Measurements from ENCODE around the gene ZEB2. TPM values are rescaled to one million over a fixed set of nuclear protein-coding genes. Genes with fewer than 3 reads are reported as not detected.

Gene ZEB2
- total RNA-seq, 1 donor from 2014 or later = 95.4 TPM

- H3K4me1 Mint-ChIP-seq (ENCODE audit: low read depth) = peaks cover 37% of the 10 kb centered on the region
- peaks cover 43% of the 10 kb centered on the region for H3K36me3 Mint-ChIP-seq (ENCODE audit: low read depth)
- no peak for TF ChIP-seq CTCF (IDR thresholded peaks at IDR 0.05)
- no peak overlapping the region for H3K4me3 Mint-ChIP-seq (ENCODE audit: unreplicated experiment)
- H3K9me3 Mint-ChIP-seq (ENCODE audit: low read depth) = no peaks in the 10 kb centered on the region
- H3K27me3 Mint-ChIP-seq (ENCODE audit: low read depth) = no peaks in the 10 kb centered on the region
- DNase-seq (ENCODE audit: low spot score) = no peak
- H3K27ac Mint-ChIP-seq (ENCODE audit: unreplicated experiment) = no peak overlapping the region
Observed at GRCh38 chr2:144402251-144402650, 117.7 kb downstream of the ZEB2 start.

GRCh38 chr2:144401036-144401435 is 118.9 kb downstream of the ZEB2 start:
- no peak overlapping the region for H3K4me3 Mint-ChIP-seq (ENCODE audit: unreplicated experiment)
- no peaks in the 10 kb centered on the region for H3K9me3 Mint-ChIP-seq (ENCODE audit: low read depth)
- DNase-seq (ENCODE audit: low spot score) = no peak
- H3K36me3 Mint-ChIP-seq (ENCODE audit: low read depth) = peaks cover 42% of the 10 kb centered on the region
- H3K4me1 Mint-ChIP-seq (ENCODE audit: low read depth) = peaks cover 31% of the 10 kb centered on the region
- H3K27ac Mint-ChIP-seq (ENCODE audit: unreplicated experiment) = no peak overlapping the region
- H3K27me3 Mint-ChIP-seq (ENCODE audit: low read depth) = no peaks in the 10 kb centered on the region
- TF ChIP-seq CTCF (IDR thresholded peaks at IDR 0.05) = no peak

- no peak overlapping the region for H3K4me3 Mint-ChIP-seq (ENCODE audit: unreplicated experiment)
Observed at GRCh38 chr2:144396318-144396717, 123.6 kb downstream of the ZEB2 start.

GRCh38 chr2:144390424-144391020 is 129.4 kb downstream of the ZEB2 start:
- no peak for DNase-seq (ENCODE audit: low spot score)
- no peak for TF ChIP-seq CTCF (IDR thresholded peaks at IDR 0.05)
- H3K36me3 Mint-ChIP-seq (ENCODE audit: low read depth) = peaks cover 18% of the 10 kb centered on the region
- no peaks in the 10 kb centered on the region for H3K27me3 Mint-ChIP-seq (ENCODE audit: low read depth)
- no peaks in the 10 kb centered on the region for H3K9me3 Mint-ChIP-seq (ENCODE audit: low read depth)
- H3K4me3 Mint-ChIP-seq (ENCODE audit: unreplicated experiment) = no peak overlapping the region
- no peak overlapping the region for H3K27ac Mint-ChIP-seq (ENCODE audit: unreplicated experiment)
- H3K4me1 Mint-ChIP-seq (ENCODE audit: low read depth) = no peaks in the 10 kb centered on the region

More at GRCh38 chr2:144396318-144396717, 123.6 kb downstream of the ZEB2 start:
- no peak overlapping the region for H3K27ac Mint-ChIP-seq (ENCODE audit: unreplicated experiment)
- H3K4me1 Mint-ChIP-seq (ENCODE audit: low read depth) = no peaks in the 10 kb centered on the region
- DNase-seq (ENCODE audit: low spot score) = no peak
- H3K36me3 Mint-ChIP-seq (ENCODE audit: low read depth) = peaks cover 49% of the 10 kb centered on the region
- no peak for TF ChIP-seq CTCF (IDR thresholded peaks at IDR 0.05)
- H3K9me3 Mint-ChIP-seq (ENCODE audit: low read depth) = no peaks in the 10 kb centered on the region
- H3K27me3 Mint-ChIP-seq (ENCODE audit: low read depth) = no peaks in the 10 kb centered on the region

GRCh38 chr2:144389930-144390311 is 130.0 kb downstream of the ZEB2 start:
- H3K4me1 Mint-ChIP-seq (ENCODE audit: low read depth) = no peaks in the 10 kb centered on the region
- no peaks in the 10 kb centered on the region for H3K9me3 Mint-ChIP-seq (ENCODE audit: low read depth)
- no peak overlapping the region for H3K27ac Mint-ChIP-seq (ENCODE audit: unreplicated experiment)
- no peak for DNase-seq (ENCODE audit: low spot score)
- no peak overlapping the region for H3K4me3 Mint-ChIP-seq (ENCODE audit: unreplicated experiment)
- peaks cover 16% of the 10 kb centered on the region for H3K36me3 Mint-ChIP-seq (ENCODE audit: low read depth)
- H3K27me3 Mint-ChIP-seq (ENCODE audit: low read depth) = no peaks in the 10 kb centered on the region
- no peak for TF ChIP-seq CTCF (IDR thresholded peaks at IDR 0.05)
